GM12891 (cell line): ENCODE data around the gene KRT80.

ENCODE experiments used
- POLR2A ChIP-seq: IDR thresholded peaks from 2 replicates; pipeline ENCODE4 v1.6.1; 2011; ENCODE audit warnings: low read depth, low read length, control low read depth
- POLR2AphosphoS5 ChIP-seq: IDR thresholded peaks from 2 replicates; pipeline ENCODE4 v1.6.1; 2011; ENCODE audit warnings: low read depth, low read length, control low read depth

DNA sequence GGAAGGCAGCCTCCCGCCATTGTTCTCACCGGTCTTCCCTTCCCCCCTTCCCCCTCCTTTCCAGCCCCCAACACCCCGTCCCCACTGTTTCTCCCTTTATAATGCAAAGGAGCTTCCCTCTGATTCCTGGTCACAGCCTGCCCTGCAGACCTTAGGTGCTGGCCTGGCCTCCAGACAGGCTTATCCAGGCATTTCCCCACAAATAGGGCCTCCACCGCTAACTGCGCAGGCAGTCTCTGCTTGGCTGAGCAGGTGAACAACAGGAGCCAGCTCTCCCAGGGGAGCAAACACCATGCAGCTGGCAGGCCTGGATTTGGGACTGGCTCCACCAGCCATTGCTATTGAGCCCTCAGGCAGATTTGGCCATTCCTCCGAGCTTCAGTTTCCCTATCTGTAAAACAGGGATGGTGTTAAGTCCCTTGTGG, 66.3 kb downstream of the KRT80 start:
- TF ChIP-seq POLR2AphosphoS5 (no peak), POLR2A (no peak)
